Calu3 (cell line): ENCODE results near the gene UTP3. TPM values are rescaled to one million over a fixed set of nuclear protein-coding genes. Genes with fewer than 3 reads are reported as not detected.
"Not testable (repeated sequence)": the region's sequence is repeated elsewhere in the genome, so short reads cannot be mapped to it uniquely, and the experiment has no call there.

ENCODE experiments used
- BruUV-seq: library from RNA; stranded (reverse); fragments of 400-500 nt; replicated peaks from 2 replicates; lab custom pipeline; 2021; lab: Mats Ljungman, UMichigan
- CTCF ChIA-PET: fragments of 300-600 bp; sonication (Branson Sonifier 250); formaldehyde crosslinking; loops from one replicate; lab custom pipeline; 2022; ENCODE audit warnings: antibody characterized with exemption; lab: Charles Lee
- DNase-seq: peaks from one replicate; pipeline ENCODE4 v3.0.0; 2022
- H3K27ac Mint-ChIP-seq: one replicate; pipeline ENCODE4 v1.8.0; 2022; ENCODE audit warnings: mixed read lengths; ENCODE audit not compliant: unreplicated experiment
- H3K27me3 Mint-ChIP-seq: one replicate; pipeline ENCODE4 v1.8.0; 2022; ENCODE audit warnings: mixed read lengths; ENCODE audit not compliant: unreplicated experiment
- H3K36me3 Mint-ChIP-seq: one replicate; pipeline ENCODE4 v1.8.0; 2022; ENCODE audit warnings: mild to moderate bottlenecking, moderate library complexity, mixed read lengths; ENCODE audit not compliant: insufficient read depth, unreplicated experiment
- H3K4me1 Mint-ChIP-seq: one replicate; pipeline ENCODE4 v1.8.0; 2022; ENCODE audit warnings: mild to moderate bottlenecking, low read depth, mixed read lengths; ENCODE audit not compliant: unreplicated experiment
- H3K4me3 Mint-ChIP-seq: one replicate; pipeline ENCODE4 v1.8.0; 2022; ENCODE audit warnings: mild to moderate bottlenecking, low read depth, moderate library complexity, mixed read lengths; ENCODE audit not compliant: unreplicated experiment
- H3K9me3 Mint-ChIP-seq: one replicate; pipeline ENCODE4 v1.8.0; 2022; ENCODE audit warnings: low read depth, mixed read lengths; ENCODE audit not compliant: unreplicated experiment
- CTCF ChIP-seq: fragments of 200-600 bp; IDR thresholded peaks from one replicate; pipeline ENCODE4 v1.8.0; 2022; ENCODE audit warnings: antibody characterized with exemption; ENCODE audit not compliant: unreplicated experiment
- intact Hi-C: fragments of 100-400 bp; cut with micrococcal nuclease; formaldehyde crosslinking; loops from one replicate; pipeline ENCODE4 v1.10.0; 2022; ENCODE audit not compliant: unreplicated experiment
- total RNA-seq: library from RNA; stranded (reverse); gene quantifications from 2 replicates; pipeline ENCODE4 v1.2.3, GENCODE V29; 2022

UTP3 gene
- total RNA-seq, 1 experiment from 2014 or later, result 22.2 TPM

GRCh38 chr4:70722199-70722791, 34.0 kb downstream of the UTP3 start:
- Mint-ChIP-seq H3K4me3 (no peak overlapping the region), H3K4me1 (no peaks in the 10 kb centered on the region), H3K9me3 (no peaks in the 10 kb centered on the region), H3K27ac (no peak overlapping the region), H3K36me3 (no peaks in the 10 kb centered on the region), H3K27me3 (no peaks in the 10 kb centered on the region)
- BruUV-seq, result no TSS peak
- DNase-seq, result no peak
- intact Hi-C loops, result no loop called here
- no peak for TF ChIP-seq CTCF
- CTCF ChIA-PET, result no interaction called here

GRCh38 chr4:70724463-70724862, 36.1 kb downstream of the UTP3 start:
- DNase-seq, result no peak
- Mint-ChIP-seq H3K9me3 (no peaks in the 10 kb centered on the region), H3K27ac (no peak overlapping the region), H3K4me1 (no peaks in the 10 kb centered on the region), H3K4me3 (no peak overlapping the region), H3K27me3 (no peaks in the 10 kb centered on the region), H3K36me3 (no peaks in the 10 kb centered on the region)
- CTCF ChIA-PET, result no interaction called here
- BruUV-seq, result no TSS peak
- no peak for TF ChIP-seq CTCF
- intact Hi-C loops, result no loop called here

- no peak overlapping the region for H3K27ac Mint-ChIP-seq
- H3K4me1 Mint-ChIP-seq, result no peaks in the 10 kb centered on the region
- H3K27me3 Mint-ChIP-seq, result no peaks in the 10 kb centered on the region
- H3K36me3 Mint-ChIP-seq, result no peaks in the 10 kb centered on the region
- CTCF ChIA-PET, result no interaction called here
- no peak overlapping the region for H3K4me3 Mint-ChIP-seq
- no peak for DNase-seq
- intact Hi-C loops, result no loop called here
- TF ChIP-seq CTCF, result no peak
- no TSS peak for BruUV-seq
- no peaks in the 10 kb centered on the region for H3K9me3 Mint-ChIP-seq
These were observed 37.3 kb downstream of the UTP3 start for GRCh38 chr4:70725633-70726032.

GRCh38 chr4:70726515-70726914, 38.2 kb downstream of the UTP3 start:
- H3K4me1 Mint-ChIP-seq, H3K9me3 Mint-ChIP-seq, H3K27me3 Mint-ChIP-seq, BruUV-seq, H3K36me3 Mint-ChIP-seq, H3K27ac Mint-ChIP-seq, H3K4me3 Mint-ChIP-seq, DNase-seq, intact Hi-C loops, CTCF ChIA-PET: not testable (repeated sequence)

- Mint-ChIP-seq H3K9me3 (no peaks in the 10 kb centered on the region), H3K27me3 (no peaks in the 10 kb centered on the region), H3K4me1 (no peaks in the 10 kb centered on the region), H3K36me3 (no peaks in the 10 kb centered on the region), H3K27ac (no peak overlapping the region), H3K4me3 (no peak overlapping the region)
- intact Hi-C loops, result no loop called here
- CTCF ChIA-PET, result no interaction called here
- no peak for DNase-seq
- no TSS peak for BruUV-seq
- no peak for TF ChIP-seq CTCF
These were observed 39.8 kb downstream of the UTP3 start for GRCh38 chr4:70728091-70728490.

GRCh38 chr4:70732878-70733277, 44.5 kb downstream of the UTP3 start:
- DNase-seq, BruUV-seq, H3K4me3 Mint-ChIP-seq, H3K27me3 Mint-ChIP-seq, H3K27ac Mint-ChIP-seq, H3K36me3 Mint-ChIP-seq, H3K9me3 Mint-ChIP-seq, intact Hi-C loops: not testable (repeated sequence)
- H3K4me1 Mint-ChIP-seq, result peaks cover 13% of the 10 kb centered on the region
- CTCF ChIA-PET, result interaction anchor here (0.6 kb wide), 1 partner anchor 234 kb away, joined by 9 read pairs; no protein-coding TSS in a partner anchor
